Measurements from ENCODE around the gene SEC14L6. TPM values are rescaled to one million over a fixed set of nuclear protein-coding genes. Genes with fewer than 3 reads are reported as not detected.

The SEC14L6 gene
- total RNA-seq, 3 donors from 2014 or later (not counting 1 experiment from before 2014, with no cell fraction given) = 0.18 to 0.23 TPM; not detected in 1

DNA sequence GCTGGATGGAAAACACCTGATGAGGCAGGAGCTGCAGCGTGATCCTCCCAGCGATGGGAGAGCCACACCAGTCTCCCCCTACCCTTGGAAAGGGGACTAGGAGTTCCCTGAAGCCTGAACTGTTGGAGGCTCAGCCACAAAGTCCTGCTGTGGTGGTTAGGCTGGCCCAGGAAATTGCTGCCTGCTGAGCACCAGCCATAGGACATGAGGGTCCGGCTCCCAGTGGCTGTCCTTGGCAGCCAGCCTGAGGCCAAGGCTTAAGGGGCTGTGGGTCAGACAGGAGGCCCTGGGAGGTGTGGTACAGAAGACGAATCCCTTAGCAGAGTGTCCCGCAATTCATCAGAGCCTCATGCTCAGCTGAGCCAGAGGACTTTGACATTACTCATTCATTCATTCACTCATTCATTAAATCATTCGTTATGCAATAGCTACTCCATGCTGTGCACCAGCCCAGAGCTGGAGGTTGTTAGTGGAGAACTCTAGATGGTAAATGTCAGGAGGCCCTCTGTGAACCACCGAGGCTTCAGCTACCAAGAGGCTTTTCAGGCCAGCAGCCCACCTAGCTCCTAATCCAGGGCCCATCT, 26.6 kb downstream of the SEC14L6 start:
- Histone ChIP-seq H3K4me3 (ENCODE audit: low read length) (no peak overlapping the region), H3K4me1 (ENCODE audit: control insufficient read depth, insufficient read depth, low read length) (no peaks in the 10 kb centered on the region), H3K9me3 (ENCODE audit: control insufficient read depth, insufficient read depth, low read length) (no peaks in the 10 kb centered on the region), H3K27ac (ENCODE audit: low read length) (no peak overlapping the region), H3K27me3 (ENCODE audit: control insufficient read depth, insufficient read depth, low read length) (no peaks in the 10 kb centered on the region), H3K36me3 (ENCODE audit: control insufficient read depth, insufficient read depth, low read length) (no peaks in the 10 kb centered on the region)
- H3K36me3 Mint-ChIP-seq = no peaks in the 10 kb centered on the region
- H3K4me3 Mint-ChIP-seq = no peak overlapping the region
- TF ChIP-seq, protein P1, sequence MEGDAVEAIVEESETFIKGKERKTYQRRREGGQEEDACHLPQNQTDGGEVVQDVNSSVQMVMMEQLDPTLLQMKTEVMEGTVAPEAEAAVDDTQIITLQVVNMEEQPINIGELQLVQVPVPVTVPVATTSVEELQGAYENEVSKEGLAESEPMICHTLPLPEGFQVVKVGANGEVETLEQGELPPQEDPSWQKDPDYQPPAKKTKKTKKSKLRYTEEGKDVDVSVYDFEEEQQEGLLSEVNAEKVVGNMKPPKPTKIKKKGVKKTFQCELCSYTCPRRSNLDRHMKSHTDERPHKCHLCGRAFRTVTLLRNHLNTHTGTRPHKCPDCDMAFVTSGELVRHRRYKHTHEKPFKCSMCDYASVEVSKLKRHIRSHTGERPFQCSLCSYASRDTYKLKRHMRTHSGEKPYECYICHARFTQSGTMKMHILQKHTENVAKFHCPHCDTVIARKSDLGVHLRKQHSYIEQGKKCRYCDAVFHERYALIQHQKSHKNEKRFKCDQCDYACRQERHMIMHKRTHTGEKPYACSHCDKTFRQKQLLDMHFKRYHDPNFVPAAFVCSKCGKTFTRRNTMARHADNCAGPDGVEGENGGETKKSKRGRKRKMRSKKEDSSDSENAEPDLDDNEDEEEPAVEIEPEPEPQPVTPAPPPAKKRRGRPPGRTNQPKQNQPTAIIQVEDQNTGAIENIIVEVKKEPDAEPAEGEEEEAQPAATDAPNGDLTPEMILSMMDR (IDR thresholded peaks at IDR 0.05) = no peak
- H3K4me1 Mint-ChIP-seq = no peaks in the 10 kb centered on the region
- H3K27ac Mint-ChIP-seq = no peak overlapping the region
- no peaks in the 10 kb centered on the region for H3K9me3 Mint-ChIP-seq
- no peak for ATAC-seq
- intact Hi-C loops (cut with micrococcal nuclease) = no loop called here
- peaks cover 9 to 17% of the 10 kb centered on the region in 2 donors for H3K27me3 Mint-ChIP-seq (ENCODE audit: low read depth in 2 of 2)
- DNase-seq = no peak
- WGBS (ENCODE audit: insufficient coverage) = 92% methylated on average over 6 of the region's 7 CpGs

DNA sequence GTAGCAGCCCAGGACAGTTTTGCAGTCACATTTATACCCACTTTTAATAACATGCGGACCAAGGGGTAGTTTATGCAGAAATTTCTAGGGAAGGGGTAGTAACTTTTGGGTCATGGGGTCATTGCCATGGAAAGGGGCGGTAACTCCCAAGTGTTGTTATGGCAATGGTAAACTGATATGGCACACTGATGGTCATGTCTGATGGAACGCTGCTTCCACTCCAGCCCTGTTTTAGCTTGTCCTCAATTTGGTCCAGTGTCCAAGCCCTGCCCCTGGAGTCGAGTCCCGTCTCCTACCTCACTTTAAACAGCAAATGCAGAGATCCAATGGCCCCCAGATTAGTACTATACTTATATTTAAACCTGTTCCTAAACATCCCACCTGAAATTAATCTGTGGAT, 29.8 kb downstream of the SEC14L6 start:
- Mint-ChIP-seq H3K27me3 (ENCODE audit: low read depth in 2 of 2) (peaks cover 9 to 15% of the 10 kb centered on the region in 2 donors), H3K36me3 (no peaks in the 10 kb centered on the region), H3K9me3 (no peaks in the 10 kb centered on the region), H3K4me1 (no peaks in the 10 kb centered on the region), H3K4me3 (no peak overlapping the region), H3K27ac (no peak overlapping the region)
- intact Hi-C loops (cut with micrococcal nuclease) = no loop called here
- Histone ChIP-seq H3K9me3 (ENCODE audit: control insufficient read depth, insufficient read depth, low read length) (no peaks in the 10 kb centered on the region), H3K4me1 (ENCODE audit: control insufficient read depth, insufficient read depth, low read length) (no peaks in the 10 kb centered on the region), H3K4me3 (ENCODE audit: low read length) (no peak overlapping the region), H3K36me3 (ENCODE audit: control insufficient read depth, insufficient read depth, low read length) (no peaks in the 10 kb centered on the region), H3K27ac (ENCODE audit: low read length) (no peak overlapping the region), H3K27me3 (ENCODE audit: control insufficient read depth, insufficient read depth, low read length) (no peaks in the 10 kb centered on the region)
- ATAC-seq (no peak), DNase-seq (no peak)
- TF ChIP-seq, protein P1 (IDR thresholded peaks at IDR 0.05) = no peak
- 85% methylated on average over 4 of the region's 5 CpGs for WGBS (ENCODE audit: insufficient coverage)

GRCh38 chr22:30516273-30516672, 30.3 kb downstream of the SEC14L6 start:
- H3K27ac ChIP-seq (ENCODE audit: low read length) = no peak overlapping the region
- Mint-ChIP-seq H3K36me3 (no peaks in the 10 kb centered on the region), H3K9me3 (no peaks in the 10 kb centered on the region), H3K4me3 (no peak overlapping the region), H3K4me1 (no peaks in the 10 kb centered on the region), H3K27me3 (ENCODE audit: low read depth in 2 of 2) (peaks cover 9 to 13% of the 10 kb centered on the region in 2 donors), H3K27ac (no peak overlapping the region)
- H3K4me1 ChIP-seq (ENCODE audit: control insufficient read depth, insufficient read depth, low read length) = no peaks in the 10 kb centered on the region
- WGBS (ENCODE audit: insufficient coverage) = 95% methylated on average over 3 of the region's 6 CpGs
- ATAC-seq (no peak), DNase-seq (no peak)
- intact Hi-C loops (cut with micrococcal nuclease) = no loop called here
- no peak overlapping the region for H3K4me3 ChIP-seq (ENCODE audit: low read length)
- H3K36me3 ChIP-seq (ENCODE audit: control insufficient read depth, insufficient read depth, low read length) = no peaks in the 10 kb centered on the region
- TF ChIP-seq, protein P1 (IDR thresholded peaks at IDR 0.05) = no peak
- no peaks in the 10 kb centered on the region for H3K9me3 ChIP-seq (ENCODE audit: control insufficient read depth, insufficient read depth, low read length)
- no peaks in the 10 kb centered on the region for H3K27me3 ChIP-seq (ENCODE audit: control insufficient read depth, insufficient read depth, low read length)

DNA sequence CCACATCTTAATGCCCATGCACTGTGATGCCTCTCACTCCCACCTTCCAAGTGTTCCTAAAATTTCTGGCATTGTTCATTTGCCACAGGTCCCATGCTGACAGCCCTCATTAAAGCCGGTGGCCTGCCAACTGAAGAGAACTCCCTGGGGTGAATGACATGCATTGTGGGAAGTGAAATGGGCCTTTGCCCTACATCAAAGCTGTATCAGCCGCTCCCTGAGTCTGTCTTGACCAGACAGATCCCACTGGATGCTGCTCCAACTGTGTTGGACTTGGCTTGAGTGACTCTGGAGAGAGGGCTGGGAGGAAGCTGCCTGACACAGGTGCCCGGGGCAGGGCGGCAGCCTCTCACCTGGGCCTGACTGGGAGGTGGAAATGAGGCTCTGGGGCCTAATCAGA, 32.3 kb downstream of the SEC14L6 start:
- Mint-ChIP-seq H3K4me3 (no peak overlapping the region), H3K27me3 (ENCODE audit: low read depth in 2 of 2) (peaks cover 9 to 16% of the 10 kb centered on the region in 2 donors), H3K9me3 (no peaks in the 10 kb centered on the region), H3K27ac (no peak overlapping the region), H3K36me3 (no peaks in the 10 kb centered on the region), H3K4me1 (no peaks in the 10 kb centered on the region)
- Histone ChIP-seq H3K9me3 (ENCODE audit: control insufficient read depth, insufficient read depth, low read length) (no peaks in the 10 kb centered on the region), H3K27me3 (ENCODE audit: control insufficient read depth, insufficient read depth, low read length) (no peaks in the 10 kb centered on the region), H3K4me3 (ENCODE audit: low read length) (no peak overlapping the region), H3K4me1 (ENCODE audit: control insufficient read depth, insufficient read depth, low read length) (no peaks in the 10 kb centered on the region), H3K27ac (ENCODE audit: low read length) (no peak overlapping the region), H3K36me3 (ENCODE audit: control insufficient read depth, insufficient read depth, low read length) (no peaks in the 10 kb centered on the region)
- intact Hi-C loops (cut with micrococcal nuclease) = no loop called here
- 86% methylated on average over 3 of the region's 4 CpGs for WGBS (ENCODE audit: insufficient coverage)
- no peak for DNase-seq
- ATAC-seq = no peak
- TF ChIP-seq, protein P1 (IDR thresholded peaks at IDR 0.05) = no peak

Data from natural killer cell (primary cell).